Peyer's patch (tissue), 4 donors: Measurements from ENCODE around the gene SPHK2.

Experiments
- POLR2A ChIP-seq, 2 donors: fragments of 450-650 bp; IDR thresholded peaks; one replicate each; pipeline ENCODE4 v1.5.1; 2017; ENCODE audit warnings: antibody characterized with exemption in 2 of 2, mild to moderate bottlenecking in 2 of 2, moderate library complexity in 2 of 2
- TF ChIP-seq, protein P1 (sequence below), 6 experiments: fragments of 450-650 bp in 4 of 6; fragments of 200-600 bp in 2 of 6; sonication (generic) in 1 of 6; IDR thresholded peaks; one replicate each; pipeline ENCODE4 v1.5.1; 2017 to 2019; ENCODE audit warnings: antibody characterized with exemption in 6 of 6, mild to moderate bottlenecking in 3 of 6, moderate library complexity in 1 of 6

DNA sequence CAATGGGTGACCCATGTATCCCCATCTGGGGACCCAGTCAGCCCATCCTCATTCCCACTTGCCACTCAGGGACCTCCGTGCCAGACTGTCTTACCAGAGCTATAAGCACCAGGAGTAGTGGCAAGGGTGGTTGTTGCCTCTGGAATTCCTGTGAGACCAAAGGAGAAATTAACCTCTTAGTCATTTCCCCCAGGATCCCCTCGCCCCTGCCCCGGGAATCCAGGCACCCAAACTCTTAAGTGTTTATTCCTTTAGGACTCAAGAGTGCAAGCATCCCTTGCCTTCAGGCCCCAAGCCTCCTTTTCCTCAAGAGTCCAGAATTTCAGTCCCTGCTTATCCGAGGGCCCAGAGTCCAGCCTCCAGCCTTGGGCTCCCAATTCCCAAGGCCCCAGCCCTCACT, 44.4 kb downstream of the SPHK2 start:
- TF ChIP-seq, protein P1, sequence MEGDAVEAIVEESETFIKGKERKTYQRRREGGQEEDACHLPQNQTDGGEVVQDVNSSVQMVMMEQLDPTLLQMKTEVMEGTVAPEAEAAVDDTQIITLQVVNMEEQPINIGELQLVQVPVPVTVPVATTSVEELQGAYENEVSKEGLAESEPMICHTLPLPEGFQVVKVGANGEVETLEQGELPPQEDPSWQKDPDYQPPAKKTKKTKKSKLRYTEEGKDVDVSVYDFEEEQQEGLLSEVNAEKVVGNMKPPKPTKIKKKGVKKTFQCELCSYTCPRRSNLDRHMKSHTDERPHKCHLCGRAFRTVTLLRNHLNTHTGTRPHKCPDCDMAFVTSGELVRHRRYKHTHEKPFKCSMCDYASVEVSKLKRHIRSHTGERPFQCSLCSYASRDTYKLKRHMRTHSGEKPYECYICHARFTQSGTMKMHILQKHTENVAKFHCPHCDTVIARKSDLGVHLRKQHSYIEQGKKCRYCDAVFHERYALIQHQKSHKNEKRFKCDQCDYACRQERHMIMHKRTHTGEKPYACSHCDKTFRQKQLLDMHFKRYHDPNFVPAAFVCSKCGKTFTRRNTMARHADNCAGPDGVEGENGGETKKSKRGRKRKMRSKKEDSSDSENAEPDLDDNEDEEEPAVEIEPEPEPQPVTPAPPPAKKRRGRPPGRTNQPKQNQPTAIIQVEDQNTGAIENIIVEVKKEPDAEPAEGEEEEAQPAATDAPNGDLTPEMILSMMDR (IDR thresholded peaks at IDR 0.05): no peak
- no peak for TF ChIP-seq POLR2A (IDR thresholded peaks at IDR 0.05)
